Measurements from ENCODE around the gene CCL5.

The CCL5 gene

GRCh38 chr17:35889818-35890773 is 9.9 kb upstream of the CCL5 start:
- Histone ChIP-seq H3K27me3 (ENCODE audit: insufficient read depth, poor library complexity, severe bottlenecking) (no peaks in the 10 kb centered on the region), H3K36me3 (ENCODE audit: low read depth) (no peaks in the 10 kb centered on the region), H3K4me1 (ENCODE audit: insufficient read depth, poor library complexity, severe bottlenecking) (no peaks in the 10 kb centered on the region), H3K9me3 (ENCODE audit: severe bottlenecking) (no peaks in the 10 kb centered on the region), H3K4me3 (ENCODE audit: severe bottlenecking) (no peak overlapping the region), H3K27ac (ENCODE audit: poor library complexity, severe bottlenecking) (no peak overlapping the region)
- DNase-seq (ENCODE audit: low spot score): no peak
- ATAC-seq (ENCODE audit: low read depth): no peak
- TF ChIP-seq CTCF (IDR thresholded peaks at IDR 0.05; ENCODE audit: poor library complexity, severe bottlenecking): no peak

GRCh38 chr17:35889241-35889640 is 9.1 kb upstream of the CCL5 start:
- no peak for ATAC-seq (ENCODE audit: low read depth)
- Histone ChIP-seq H3K9me3 (ENCODE audit: severe bottlenecking) (no peaks in the 10 kb centered on the region), H3K4me1 (ENCODE audit: insufficient read depth, poor library complexity, severe bottlenecking) (no peaks in the 10 kb centered on the region)

GRCh38 chr17:35878361-35878760 is 1.8 kb downstream of the CCL5 start:
- Histone ChIP-seq H3K27me3 (ENCODE audit: insufficient read depth, poor library complexity, severe bottlenecking) (no peaks in the 10 kb centered on the region), H3K27ac (ENCODE audit: poor library complexity, severe bottlenecking) (no peak overlapping the region), H3K9me3 (ENCODE audit: severe bottlenecking) (no peaks in the 10 kb centered on the region), H3K4me1 (ENCODE audit: insufficient read depth, poor library complexity, severe bottlenecking) (no peaks in the 10 kb centered on the region), H3K36me3 (ENCODE audit: low read depth) (no peaks in the 10 kb centered on the region), H3K4me3 (ENCODE audit: severe bottlenecking) (no peak overlapping the region)
- ATAC-seq (ENCODE audit: low read depth) (no peak), DNase-seq (ENCODE audit: low spot score) (no peak)
- no peak for TF ChIP-seq CTCF (IDR thresholded peaks at IDR 0.05; ENCODE audit: poor library complexity, severe bottlenecking)

More at GRCh38 chr17:35889241-35889640, 9.1 kb upstream of the CCL5 start:
- Histone ChIP-seq H3K4me3 (ENCODE audit: severe bottlenecking) (no peak overlapping the region), H3K36me3 (ENCODE audit: low read depth) (no peaks in the 10 kb centered on the region), H3K27ac (ENCODE audit: poor library complexity, severe bottlenecking) (no peak overlapping the region), H3K27me3 (ENCODE audit: insufficient read depth, poor library complexity, severe bottlenecking) (no peaks in the 10 kb centered on the region)
- no peak for DNase-seq (ENCODE audit: low spot score)
- no peak for TF ChIP-seq CTCF (IDR thresholded peaks at IDR 0.05; ENCODE audit: poor library complexity, severe bottlenecking)

- no peak for DNase-seq (ENCODE audit: low spot score)
- no peak overlapping the region for H3K27ac ChIP-seq (ENCODE audit: poor library complexity, severe bottlenecking)
- no peak overlapping the region for H3K4me3 ChIP-seq (ENCODE audit: severe bottlenecking)
- TF ChIP-seq CTCF (IDR thresholded peaks at IDR 0.05; ENCODE audit: poor library complexity, severe bottlenecking): no peak
- ATAC-seq (ENCODE audit: low read depth): no peak
- no peaks in the 10 kb centered on the region for H3K27me3 ChIP-seq (ENCODE audit: insufficient read depth, poor library complexity, severe bottlenecking)
- H3K4me1 ChIP-seq (ENCODE audit: insufficient read depth, poor library complexity, severe bottlenecking): no peaks in the 10 kb centered on the region
- no peaks in the 10 kb centered on the region for H3K9me3 ChIP-seq (ENCODE audit: severe bottlenecking)
- H3K36me3 ChIP-seq (ENCODE audit: low read depth): no peaks in the 10 kb centered on the region
Observed at GRCh38 chr17:35877345-35878029, 2.7 kb downstream of the CCL5 start.

All from RWPE2 (cell line).